HFFc6 (cell line): ENCODE results near the gene FBXO41. TPM values are rescaled to one million over a fixed set of nuclear protein-coding genes. Genes with fewer than 3 reads are reported as not detected.

Experiments used
- DNase-seq: peaks from one replicate; pipeline ENCODE4 v3.0.0-alpha.2; 2018
- H3K27ac Mint-ChIP-seq: 2 replicates; pipeline ENCODE4 v1.8.0; 2020; ENCODE audit warnings: mild to moderate bottlenecking, mixed read lengths
- H3K27me3 Mint-ChIP-seq: 2 replicates; pipeline ENCODE4 v1.8.0; 2021; ENCODE audit warnings: mild to moderate bottlenecking, moderate library complexity, mixed read lengths; ENCODE audit not compliant: insufficient read depth
- H3K36me3 Mint-ChIP-seq: 2 replicates; pipeline ENCODE4 v1.8.0; 2021; ENCODE audit warnings: low read depth, mixed read lengths
- H3K4me1 Mint-ChIP-seq: 2 replicates; pipeline ENCODE4 v1.8.0; 2020; ENCODE audit warnings: low read depth, mixed read lengths
- H3K4me3 Mint-ChIP-seq: 2 replicates; pipeline ENCODE4 v1.8.0; 2020; ENCODE audit warnings: mild to moderate bottlenecking, moderate library complexity, mixed read lengths
- H3K9me3 Mint-ChIP-seq: 2 replicates; pipeline ENCODE4 v1.8.0; 2020; ENCODE audit warnings: mild to moderate bottlenecking, mixed read lengths
- total RNA-seq, 6 experiments: library from RNA; stranded (reverse); fragmentation: NEBNext Ultra II Directional; extraction: Animal tissue kit (Norgen Biotek cat#: 25700); gene quantifications; 2 replicates in 1 of 6; 3 replicates in 5 of 6; pipeline ENCODE4 v1.2.3, GENCODE V29; 2021
- TF ChIP-seq, protein P1 (sequence below): fragments of 200-600 bp; sonication (generic); IDR thresholded peaks from 2 replicates; pipeline ENCODE4 v1.5.0; 2021; ENCODE audit warnings: antibody characterized with exemption, mild to moderate bottlenecking

The FBXO41 gene
- total RNA-seq, 6 experiments from 2014 or later: 0.80 to 1.7 (median 1.4) TPM

DNA sequence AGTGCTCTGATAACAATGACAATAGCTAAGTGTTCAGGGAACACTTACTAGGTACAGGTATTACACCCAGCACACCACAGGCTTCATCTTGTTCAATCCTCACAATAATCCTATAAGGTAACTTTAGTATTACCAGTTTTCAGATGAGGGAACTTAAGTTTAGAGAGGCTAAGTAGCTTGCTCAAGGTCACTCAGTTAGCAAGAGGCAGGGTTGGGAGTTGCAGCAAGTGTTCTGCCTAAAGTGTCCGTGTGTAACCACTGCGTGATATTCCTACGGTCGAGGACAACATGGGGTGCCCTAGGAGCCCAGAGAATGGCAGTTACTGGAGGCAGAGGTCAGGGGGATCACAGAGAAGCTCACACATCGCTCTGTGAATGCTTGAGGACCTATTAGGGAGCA lies 39.3 kb upstream of the FBXO41 start:
- no peak overlapping the region for H3K4me3 Mint-ChIP-seq
- TF ChIP-seq, protein P1, sequence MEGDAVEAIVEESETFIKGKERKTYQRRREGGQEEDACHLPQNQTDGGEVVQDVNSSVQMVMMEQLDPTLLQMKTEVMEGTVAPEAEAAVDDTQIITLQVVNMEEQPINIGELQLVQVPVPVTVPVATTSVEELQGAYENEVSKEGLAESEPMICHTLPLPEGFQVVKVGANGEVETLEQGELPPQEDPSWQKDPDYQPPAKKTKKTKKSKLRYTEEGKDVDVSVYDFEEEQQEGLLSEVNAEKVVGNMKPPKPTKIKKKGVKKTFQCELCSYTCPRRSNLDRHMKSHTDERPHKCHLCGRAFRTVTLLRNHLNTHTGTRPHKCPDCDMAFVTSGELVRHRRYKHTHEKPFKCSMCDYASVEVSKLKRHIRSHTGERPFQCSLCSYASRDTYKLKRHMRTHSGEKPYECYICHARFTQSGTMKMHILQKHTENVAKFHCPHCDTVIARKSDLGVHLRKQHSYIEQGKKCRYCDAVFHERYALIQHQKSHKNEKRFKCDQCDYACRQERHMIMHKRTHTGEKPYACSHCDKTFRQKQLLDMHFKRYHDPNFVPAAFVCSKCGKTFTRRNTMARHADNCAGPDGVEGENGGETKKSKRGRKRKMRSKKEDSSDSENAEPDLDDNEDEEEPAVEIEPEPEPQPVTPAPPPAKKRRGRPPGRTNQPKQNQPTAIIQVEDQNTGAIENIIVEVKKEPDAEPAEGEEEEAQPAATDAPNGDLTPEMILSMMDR: no peak
- H3K9me3 Mint-ChIP-seq: no peaks in the 10 kb centered on the region
- H3K4me1 Mint-ChIP-seq: no peaks in the 10 kb centered on the region
- H3K27me3 Mint-ChIP-seq: peaks cover 32% of the 10 kb centered on the region
- H3K27ac Mint-ChIP-seq: no peak overlapping the region
- H3K36me3 Mint-ChIP-seq: no peaks in the 10 kb centered on the region
- DNase-seq: no peak

DNA sequence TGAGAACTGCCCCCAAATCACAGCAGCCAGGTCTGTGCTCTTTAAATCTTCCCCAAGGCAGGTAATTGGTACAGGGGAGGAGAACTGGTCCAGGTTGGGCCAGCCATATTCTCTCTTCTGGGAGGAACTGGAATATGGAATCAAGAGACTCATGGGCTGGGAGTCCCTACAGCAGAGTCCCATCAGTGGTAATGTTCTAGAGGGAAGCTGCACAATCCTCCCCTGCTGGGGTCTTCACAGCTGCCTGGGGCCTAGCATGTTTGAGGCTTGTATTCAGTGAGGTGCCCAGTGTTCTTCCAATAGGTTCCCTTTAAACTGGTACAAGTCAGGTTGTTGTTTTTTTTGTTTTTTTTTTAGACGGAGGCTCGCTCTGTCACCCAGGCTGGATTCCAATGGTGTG lies 30.2 kb upstream of the FBXO41 start:
- H3K27me3 Mint-ChIP-seq: peaks cover 11% of the 10 kb centered on the region
- H3K36me3 Mint-ChIP-seq: no peaks in the 10 kb centered on the region
- TF ChIP-seq, protein P1: no peak
- no peak for DNase-seq
- H3K4me1 Mint-ChIP-seq: no peaks in the 10 kb centered on the region
- H3K4me3 Mint-ChIP-seq: no peak overlapping the region
- no peaks in the 10 kb centered on the region for H3K9me3 Mint-ChIP-seq
- H3K27ac Mint-ChIP-seq: no peak overlapping the region

DNA sequence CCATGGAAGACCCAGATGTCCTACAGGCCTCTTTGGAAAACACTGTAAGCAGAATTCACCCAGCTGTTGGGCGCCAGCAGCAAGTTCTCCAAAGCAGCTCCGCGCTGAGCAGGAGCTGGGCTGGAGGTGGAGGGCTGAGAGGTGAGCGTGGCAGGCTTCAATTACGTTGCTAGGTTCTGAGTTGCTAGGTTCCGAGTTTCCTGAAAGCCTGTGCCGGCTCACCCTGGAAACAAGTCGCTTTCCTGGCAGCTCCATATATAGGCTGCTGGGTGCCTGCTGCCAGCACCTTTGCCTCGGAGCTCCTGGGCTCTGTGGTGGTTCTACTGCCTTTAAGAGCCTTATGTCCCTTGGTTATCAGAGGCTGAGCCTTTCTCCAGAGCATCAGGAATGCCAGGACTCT lies 23.4 kb upstream of the FBXO41 start:
- Mint-ChIP-seq H3K27me3 (peaks cover 24% of the 10 kb centered on the region), H3K9me3 (no peaks in the 10 kb centered on the region), H3K4me3 (no peak overlapping the region), H3K36me3 (no peaks in the 10 kb centered on the region), H3K4me1 (no peaks in the 10 kb centered on the region), H3K27ac (no peak overlapping the region)
- TF ChIP-seq, protein P1: no peak
- DNase-seq: no peak

DNA sequence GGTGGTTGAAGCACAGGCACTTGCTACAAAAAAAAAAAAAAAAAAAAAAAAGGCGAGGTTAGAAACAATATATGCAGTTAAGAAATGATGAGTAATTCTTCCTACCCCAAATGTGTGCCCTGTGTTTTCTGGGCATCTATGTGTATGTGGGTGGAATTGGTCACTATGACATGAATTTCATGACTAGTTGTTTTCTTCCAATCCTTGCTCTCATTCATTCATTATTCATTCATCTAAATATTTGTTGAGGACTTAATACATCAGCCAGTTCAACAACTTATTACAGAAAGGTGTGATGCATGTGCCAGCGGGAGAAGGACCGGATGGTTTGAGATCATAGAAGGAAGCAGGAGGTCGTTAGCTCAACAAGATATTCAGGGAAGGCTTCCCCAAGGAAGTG lies 17.4 kb upstream of the FBXO41 start:
- no peak for DNase-seq
- H3K4me1 Mint-ChIP-seq: peaks cover 9% of the 10 kb centered on the region
- H3K4me3 Mint-ChIP-seq: no peak overlapping the region
- no peak overlapping the region for H3K27ac Mint-ChIP-seq
- peaks cover 27% of the 10 kb centered on the region for H3K27me3 Mint-ChIP-seq
- TF ChIP-seq, protein P1: no peak
- H3K9me3 Mint-ChIP-seq: no peaks in the 10 kb centered on the region
- no peaks in the 10 kb centered on the region for H3K36me3 Mint-ChIP-seq

DNA sequence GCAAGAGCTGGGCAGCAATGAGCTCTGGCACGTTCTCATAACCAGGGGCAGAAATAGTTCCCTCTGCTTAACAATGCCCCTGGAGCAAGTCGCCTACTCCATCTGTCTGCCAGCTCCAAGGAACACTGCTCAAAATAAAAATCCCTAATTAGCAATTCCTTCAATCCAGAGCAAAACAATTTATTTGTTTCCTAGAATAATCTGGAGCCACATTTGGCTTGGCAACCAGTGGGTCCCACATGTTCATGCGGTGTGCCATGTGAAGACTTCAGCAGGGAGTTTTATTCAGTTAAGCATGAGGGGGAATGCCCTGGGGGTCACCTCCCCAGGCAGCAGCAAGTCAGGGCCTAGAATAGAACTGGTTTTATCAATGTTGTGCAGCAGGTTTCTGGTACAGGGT lies 16.6 kb upstream of the FBXO41 start:
- TF ChIP-seq, protein P1: no peak
- Mint-ChIP-seq H3K27ac (no peak overlapping the region), H3K27me3 (peaks cover 23% of the 10 kb centered on the region), H3K4me1 (peaks cover 9% of the 10 kb centered on the region), H3K4me3 (no peak overlapping the region), H3K9me3 (no peaks in the 10 kb centered on the region), H3K36me3 (no peaks in the 10 kb centered on the region)
- DNase-seq: no peak

DNA sequence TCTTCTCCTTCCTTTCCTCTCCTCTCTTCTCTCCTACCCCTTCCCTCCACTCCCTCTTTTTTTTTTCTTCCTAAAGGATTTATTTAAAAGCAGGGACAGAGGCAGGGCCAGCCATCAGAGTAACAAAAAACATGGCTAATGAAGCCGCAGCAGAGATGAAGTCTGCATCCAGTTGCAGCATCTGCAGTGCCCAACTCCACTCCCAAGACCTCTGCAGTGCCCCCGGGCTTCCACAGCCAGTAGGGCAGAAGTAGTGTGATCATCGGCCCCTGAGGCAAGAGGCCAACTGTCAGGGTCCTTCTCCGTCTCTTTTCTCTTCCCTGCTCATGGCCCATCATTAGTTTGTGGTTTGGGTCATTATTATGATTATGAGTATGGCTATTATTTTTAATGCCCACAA lies 13.3 kb upstream of the FBXO41 start:
- H3K9me3 Mint-ChIP-seq: no peaks in the 10 kb centered on the region
- H3K4me1 Mint-ChIP-seq: peaks cover 9% of the 10 kb centered on the region
- H3K27me3 Mint-ChIP-seq: peaks cover 40% of the 10 kb centered on the region
- H3K27ac Mint-ChIP-seq: no peak overlapping the region
- TF ChIP-seq, protein P1: no peak
- no peak for DNase-seq
- no peak overlapping the region for H3K4me3 Mint-ChIP-seq
- no peaks in the 10 kb centered on the region for H3K36me3 Mint-ChIP-seq
